ENCODE results near the gene GALNT2. TPM values are rescaled to one million over a fixed set of nuclear protein-coding genes. Genes with fewer than 3 reads are reported as not detected.

Gene GALNT2
- total RNA-seq, 5 donors from 2014 or later (not counting 1 experiment from before 2014, with no cell fraction given): 22.2 to 29.7 (median 23.5) TPM

GRCh38 chr1:230065161-230065560 is 1.9 kb upstream of the GALNT2 start:
- Mint-ChIP-seq H3K9me3 (no peaks in the 10 kb centered on the region), H3K4me1 (peaks cover 25 to 33% (median 27%) of the 10 kb centered on the region in 3 donors), H3K27me3 (peaks cover 0 to 6% of the 10 kb centered on the region in 2 donors), H3K27ac (peak overlapping the region in 1 of 2 donors; percentile 7), H3K36me3 (no peaks in the 10 kb centered on the region), H3K4me3 (peak overlapping the region in 2 of 3 donors; percentile 2 to 13)
- Histone ChIP-seq H3K9me3 (no peaks in the 10 kb centered on the region), H3K4me1 (ENCODE audit: control insufficient read depth in 1 of 2, extremely low read depth in 1 of 2, insufficient read depth in 2 of 2, low read length in 2 of 2) (peaks cover 13 to 16% of the 10 kb centered on the region in 2 experiments), H3K27me3 (replicated peaks in 1 of 2; ENCODE audit: control insufficient read depth in 2 of 2, extremely low read depth in 1 of 2, insufficient read depth in 2 of 2, low read length in 1 of 2) (no peaks in the 10 kb centered on the region), H3K4me3 (ENCODE audit: control insufficient read depth in 1 of 2, extremely low read depth in 1 of 2, low read length in 1 of 2) (no peak overlapping the region), H3K27ac (ENCODE audit: low read length) (no peak overlapping the region), H3K36me3 (ENCODE audit: control insufficient read depth in 2 of 2, extremely low read depth in 1 of 2, insufficient read depth in 1 of 2, low read length in 1 of 2) (no peaks in the 10 kb centered on the region)
- POLR2A ChIA-PET: no interaction called here
- DNase-seq: no peak
- WGBS (ENCODE audit: insufficient coverage): 85% methylated on average over 2 of the region's 2 CpGs
- CTCF ChIA-PET: no interaction called here
- ATAC-seq (replicated peaks in 1 of 4): no peak

GRCh38 chr1:230065571-230065970 is 1.5 kb upstream of the GALNT2 start:
- Histone ChIP-seq H3K27ac (ENCODE audit: low read length) (no peak overlapping the region), H3K4me3 (ENCODE audit: control insufficient read depth in 1 of 2, extremely low read depth in 1 of 2, low read length in 1 of 2) (no peak overlapping the region), H3K36me3 (ENCODE audit: control insufficient read depth in 2 of 2, extremely low read depth in 1 of 2, insufficient read depth in 1 of 2, low read length in 1 of 2) (no peaks in the 10 kb centered on the region), H3K9me3 (no peaks in the 10 kb centered on the region), H3K4me1 (ENCODE audit: control insufficient read depth in 1 of 2, extremely low read depth in 1 of 2, insufficient read depth in 2 of 2, low read length in 2 of 2) (peaks cover 13 to 16% of the 10 kb centered on the region in 2 experiments), H3K27me3 (replicated peaks in 1 of 2; ENCODE audit: control insufficient read depth in 2 of 2, extremely low read depth in 1 of 2, insufficient read depth in 2 of 2, low read length in 1 of 2) (no peaks in the 10 kb centered on the region)
- ChIA-PET POLR2A (no interaction called here), CTCF (no interaction called here)
- H3K27ac Mint-ChIP-seq: no peak overlapping the region
- peaks cover 0 to 4% of the 10 kb centered on the region in 2 donors for H3K27me3 Mint-ChIP-seq
- no peaks in the 10 kb centered on the region for H3K36me3 Mint-ChIP-seq
- H3K4me3 Mint-ChIP-seq: peak overlapping the region in 2 of 3 donors; percentile 2 to 88
- DNase-seq: no peak
- WGBS (ENCODE audit: insufficient coverage): no CpG with 5 or more reads among the region's 2 CpGs
- no peaks in the 10 kb centered on the region for H3K9me3 Mint-ChIP-seq
- peaks cover 29 to 37% (median 30%) of the 10 kb centered on the region in 3 donors for H3K4me1 Mint-ChIP-seq
- ATAC-seq (replicated peaks in 1 of 4): no peak

- DNase-seq (peak in 1 of 35 experiments; percentile 10), ATAC-seq (replicated peaks in 1 of 4) (no peak)
- Mint-ChIP-seq H3K27ac (peak overlapping the region; percentile 84 to 85), H3K27me3 (no peaks in the 10 kb centered on the region), H3K4me1 (peaks cover 34 to 40% (median 35%) of the 10 kb centered on the region in 3 donors), H3K36me3 (no peaks in the 10 kb centered on the region), H3K4me3 (peak overlapping the region; percentile 81 to 88 (median 87)), H3K9me3 (no peaks in the 10 kb centered on the region)
- Histone ChIP-seq H3K36me3 (ENCODE audit: control insufficient read depth in 2 of 2, extremely low read depth in 1 of 2, insufficient read depth in 1 of 2, low read length in 1 of 2) (no peaks in the 10 kb centered on the region), H3K4me1 (ENCODE audit: control insufficient read depth in 1 of 2, extremely low read depth in 1 of 2, insufficient read depth in 2 of 2, low read length in 2 of 2) (peaks cover 13 to 16% of the 10 kb centered on the region in 2 experiments), H3K9me3 (no peaks in the 10 kb centered on the region), H3K27me3 (replicated peaks in 1 of 2; ENCODE audit: control insufficient read depth in 2 of 2, extremely low read depth in 1 of 2, insufficient read depth in 2 of 2, low read length in 1 of 2) (no peaks in the 10 kb centered on the region), H3K27ac (ENCODE audit: low read length) (peak overlapping the region; percentile 62), H3K4me3 (ENCODE audit: control insufficient read depth in 1 of 2, extremely low read depth in 1 of 2, low read length in 1 of 2) (peak overlapping the region; percentile 65 to 84)
- no CpG with 5 or more reads among the region's 8 CpGs for WGBS (ENCODE audit: insufficient coverage)
- CTCF ChIA-PET: no interaction called here
- POLR2A ChIA-PET: no interaction called here
Observed at GRCh38 chr1:230066031-230066430, 1.0 kb upstream of the GALNT2 start.

- Mint-ChIP-seq H3K36me3 (no peaks in the 10 kb centered on the region), H3K9me3 (no peaks in the 10 kb centered on the region), H3K4me1 (peaks cover 41 to 42% (median 41%) of the 10 kb centered on the region in 3 donors), H3K27ac (peak overlapping the region in 1 of 2 donors; percentile 64), H3K4me3 (peak overlapping the region; percentile 87 to 88 (median 87)), H3K27me3 (no peaks in the 10 kb centered on the region)
- Histone ChIP-seq H3K9me3 (no peaks in the 10 kb centered on the region), H3K27me3 (replicated peaks in 1 of 2; ENCODE audit: control insufficient read depth in 2 of 2, extremely low read depth in 1 of 2, insufficient read depth in 2 of 2, low read length in 1 of 2) (no peaks in the 10 kb centered on the region), H3K27ac (ENCODE audit: low read length) (no peak overlapping the region), H3K36me3 (ENCODE audit: control insufficient read depth in 2 of 2, extremely low read depth in 1 of 2, insufficient read depth in 1 of 2, low read length in 1 of 2) (no peaks in the 10 kb centered on the region), H3K4me3 (ENCODE audit: control insufficient read depth in 1 of 2, extremely low read depth in 1 of 2, low read length in 1 of 2) (peak overlapping the region; percentile 76 to 84), H3K4me1 (ENCODE audit: control insufficient read depth in 1 of 2, extremely low read depth in 1 of 2, insufficient read depth in 2 of 2, low read length in 2 of 2) (peaks cover 13 to 16% of the 10 kb centered on the region in 2 experiments)
- ChIA-PET POLR2A (no interaction called here), CTCF (no interaction called here)
- WGBS (ENCODE audit: insufficient coverage): under 1% methylated on average over 35 of the region's 44 CpGs
- ATAC-seq (replicated peaks in 1 of 4): peak in 3 of 4 experiments; percentile 7 to 21 (median 12)
- DNase-seq: peak in 5 of 35 experiments; percentile 5 to 39 (median 9)
Observed at GRCh38 chr1:230067419-230067870, 407 bp downstream of the GALNT2 start.

GRCh38 chr1:230067871-230068620 is 1.0 kb downstream of the GALNT2 start:
- peak overlapping the region; percentile 87 to 88 (median 87) for H3K4me3 Mint-ChIP-seq
- Histone ChIP-seq H3K4me1 (ENCODE audit: control insufficient read depth in 1 of 2, extremely low read depth in 1 of 2, insufficient read depth in 2 of 2, low read length in 2 of 2) (peaks cover 13 to 16% of the 10 kb centered on the region in 2 experiments), H3K27me3 (replicated peaks in 1 of 2; ENCODE audit: control insufficient read depth in 2 of 2, extremely low read depth in 1 of 2, insufficient read depth in 2 of 2, low read length in 1 of 2) (no peaks in the 10 kb centered on the region), H3K4me3 (ENCODE audit: control insufficient read depth in 1 of 2, extremely low read depth in 1 of 2, low read length in 1 of 2) (peak overlapping the region; percentile 76 to 84), H3K36me3 (ENCODE audit: control insufficient read depth in 2 of 2, extremely low read depth in 1 of 2, insufficient read depth in 1 of 2, low read length in 1 of 2) (no peaks in the 10 kb centered on the region), H3K27ac (ENCODE audit: low read length) (no peak overlapping the region), H3K9me3 (no peaks in the 10 kb centered on the region)
- ChIA-PET CTCF (no interaction called here), POLR2A (interaction anchor here in 1 of 2 donors (0.6 kb wide), 1 partner anchor 972 kb away, joined by 4 read pairs; the partner anchor contains the start of gene FAM89A)
- H3K27me3 Mint-ChIP-seq: no peaks in the 10 kb centered on the region
- DNase-seq: peak in 11 of 35 experiments; percentile 4 to 31 (median 12)
- H3K27ac Mint-ChIP-seq: peak overlapping the region; percentile 36 to 76
- WGBS (ENCODE audit: insufficient coverage): 1% methylated on average over 52 of the region's 59 CpGs
- no peaks in the 10 kb centered on the region for H3K36me3 Mint-ChIP-seq
- H3K9me3 Mint-ChIP-seq: no peaks in the 10 kb centered on the region
- H3K4me1 Mint-ChIP-seq: peaks cover 45 to 47% (median 47%) of the 10 kb centered on the region in 3 donors
- no peak for ATAC-seq (replicated peaks in 1 of 4)

GRCh38 chr1:230068621-230068873 is 1.5 kb downstream of the GALNT2 start:
- peak overlapping the region; percentile 87 to 88 (median 87) for H3K4me3 Mint-ChIP-seq
- peak overlapping the region; percentile 36 to 76 for H3K27ac Mint-ChIP-seq
- H3K9me3 ChIP-seq: no peaks in the 10 kb centered on the region
- DNase-seq (peak in 1 of 35 experiments; percentile 18), ATAC-seq (replicated peaks in 1 of 4) (no peak)
- CTCF ChIA-PET: no interaction called here
- no peaks in the 10 kb centered on the region for H3K36me3 Mint-ChIP-seq
- H3K9me3 Mint-ChIP-seq: no peaks in the 10 kb centered on the region
- H3K27me3 Mint-ChIP-seq: no peaks in the 10 kb centered on the region
- 23% methylated on average over 6 of the region's 9 CpGs for WGBS (ENCODE audit: insufficient coverage)
- H3K4me3 ChIP-seq (ENCODE audit: control insufficient read depth in 1 of 2, extremely low read depth in 1 of 2, low read length in 1 of 2): peak overlapping the region; percentile 76 to 84
- H3K4me1 Mint-ChIP-seq: peaks cover 49 to 52% (median 52%) of the 10 kb centered on the region in 3 donors
- peaks cover 13 to 16% of the 10 kb centered on the region in 2 experiments for H3K4me1 ChIP-seq (ENCODE audit: control insufficient read depth in 1 of 2, extremely low read depth in 1 of 2, insufficient read depth in 2 of 2, low read length in 2 of 2)
- POLR2A ChIA-PET: interaction anchor here in 1 of 2 donors (0.6 kb wide), 1 partner anchor 972 kb away, joined by 4 read pairs; the partner anchor contains the start of gene FAM89A
- H3K27me3 ChIP-seq (replicated peaks in 1 of 2; ENCODE audit: control insufficient read depth in 2 of 2, extremely low read depth in 1 of 2, insufficient read depth in 2 of 2, low read length in 1 of 2): no peaks in the 10 kb centered on the region
- H3K27ac ChIP-seq (ENCODE audit: low read length): no peak overlapping the region
- no peaks in the 10 kb centered on the region for H3K36me3 ChIP-seq (ENCODE audit: control insufficient read depth in 2 of 2, extremely low read depth in 1 of 2, insufficient read depth in 1 of 2, low read length in 1 of 2)

Data from T-cell (primary cell).